GM12872 (cell line): Measurements from ENCODE around the gene GPR50.

Source experiments
- CTCF ChIP-seq: IDR thresholded peaks from 3 replicates; pipeline ENCODE4 v1.5.1; 2011; ENCODE audit warnings: low read depth, mild to moderate bottlenecking, low read length, moderate library complexity; ENCODE audit not compliant: insufficient read depth

GPR50 gene

GRCh38 chrX:151176231-151176750 lies at the start of gene GPR50:
Gene GPR50, plus strand, starts transcription at chrX:151176584. Its CDS starts 138 bp downstream, at chrX:151176722.
- TF ChIP-seq CTCF = no peak

DNA sequence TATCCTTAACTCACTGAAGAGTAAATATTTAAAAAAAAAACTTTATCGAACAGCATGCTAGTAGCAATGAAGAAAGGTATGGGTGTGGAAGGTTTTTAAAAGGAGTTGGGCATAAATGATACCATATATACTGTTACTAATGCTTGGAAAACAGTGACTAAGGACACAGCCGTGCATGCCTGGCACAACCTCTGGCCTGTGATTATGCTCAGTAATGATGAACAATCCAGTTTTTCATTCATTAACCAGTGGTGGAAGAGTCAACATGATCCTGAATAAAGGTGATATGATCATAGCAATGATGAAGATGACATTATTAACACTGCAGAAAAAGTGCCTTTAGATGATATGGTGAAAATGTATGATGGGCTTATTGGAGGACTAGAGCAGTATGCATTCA lies 43.9 kb upstream of the GPR50 start:
- no peak for TF ChIP-seq CTCF

DNA sequence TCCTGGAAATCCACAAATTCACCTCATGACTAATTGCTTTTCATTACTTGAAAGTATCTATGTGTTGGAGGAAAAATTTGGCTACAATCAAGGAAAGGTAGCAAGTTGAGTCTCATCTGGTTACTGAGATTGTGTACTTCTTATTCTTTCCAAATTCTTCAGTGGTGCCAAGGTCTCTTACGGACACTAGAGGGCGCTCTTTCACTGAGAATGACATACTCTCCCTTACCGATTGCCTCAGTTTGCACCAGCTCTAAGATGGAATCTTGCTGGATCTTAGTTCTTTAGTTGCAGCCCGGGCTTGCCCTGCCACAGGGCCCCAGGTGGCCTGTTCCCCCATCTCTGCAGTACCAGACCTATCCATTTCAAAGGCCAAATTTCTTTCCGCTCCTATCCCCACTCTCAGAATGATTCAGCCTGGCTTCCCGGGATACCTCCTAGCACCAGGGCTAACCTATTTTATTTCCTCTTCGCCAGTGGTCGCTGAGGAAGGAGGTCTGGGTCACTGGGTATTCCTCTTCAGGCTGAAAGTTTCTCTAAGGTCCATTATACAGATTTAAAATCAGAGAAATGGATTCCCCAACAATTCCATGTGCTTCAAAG lies 24.6 kb upstream of the GPR50 start:
- peak; percentile 65 for TF ChIP-seq CTCF

- TF ChIP-seq CTCF = 0 out of 3 replicates have a peak, but pooled peaks have one; percentile 10
These were observed 23.3 kb upstream of the GPR50 start for GRCh38 chrX:151153086-151153485.

DNA sequence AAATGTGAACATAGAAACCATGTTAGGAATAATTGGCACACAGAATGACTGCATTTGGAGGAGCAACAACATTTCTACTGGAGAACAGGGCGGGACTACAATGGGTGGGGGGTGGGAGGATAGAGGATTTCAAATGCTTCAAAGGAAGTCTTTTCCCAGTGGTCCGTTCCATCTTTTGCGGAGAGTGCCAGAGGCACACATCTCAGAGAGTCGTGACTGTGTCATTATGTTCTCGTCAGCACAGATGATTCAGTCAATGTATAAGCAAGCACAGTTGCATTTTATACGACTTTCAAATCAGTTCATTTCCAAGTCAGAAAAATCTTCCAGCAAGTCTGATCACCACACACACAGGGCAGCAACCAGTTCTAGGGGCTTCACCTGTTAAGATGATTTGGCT lies 22.7 kb upstream of the GPR50 start:
- no peak for TF ChIP-seq CTCF

DNA sequence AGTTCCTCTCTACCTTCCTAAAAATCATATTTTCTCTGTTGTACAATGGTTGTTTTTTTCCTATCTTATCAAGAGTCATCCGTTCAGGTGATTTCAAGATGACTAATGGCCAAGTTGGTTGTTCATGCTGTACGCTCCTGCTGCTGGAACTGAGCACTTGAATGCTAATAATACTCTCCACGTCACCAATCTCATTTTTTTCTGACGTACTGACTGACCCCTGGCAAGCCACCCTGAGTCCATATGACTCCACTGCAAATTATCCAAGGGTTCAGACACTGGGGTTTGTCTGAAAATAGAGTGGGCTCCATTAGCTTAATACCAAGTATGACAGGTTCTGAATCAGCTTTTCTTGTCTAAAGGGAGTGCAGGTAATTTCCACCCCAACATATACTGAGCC lies 21.1 kb upstream of the GPR50 start:
- TF ChIP-seq CTCF = no peak

GRCh38 chrX:151161690-151162089 lies 14.7 kb upstream of the GPR50 start:
- no peak for TF ChIP-seq CTCF
